Muscle layer of duodenum (tissue), 2 donors: ENCODE data around the gene CDH13.

Experiments used
- H3K27ac ChIP-seq: one replicate; pipeline ENCODE4 v1.7.0; 2013; ENCODE audit warnings: mild to moderate bottlenecking, low read length
- H3K27me3 ChIP-seq: one replicate; pipeline ENCODE4 v1.7.0; 2013; ENCODE audit warnings: low read depth, mild to moderate bottlenecking, control low read depth, low read length
- H3K36me3 ChIP-seq, 2 donors: one replicate each; pipeline ENCODE4 v1.7.0; 2013; ENCODE audit warnings: low read length in 2 of 2, control low read depth in 1 of 2, mild to moderate bottlenecking in 1 of 2; ENCODE audit not compliant: insufficient read depth in 2 of 2, control insufficient read depth in 1 of 2
- H3K4me1 ChIP-seq, 2 donors: one replicate each; pipeline ENCODE4 v1.7.0; 2013; ENCODE audit warnings: low read length in 2 of 2, mild to moderate bottlenecking in 2 of 2, control low read depth in 1 of 2, moderate library complexity in 1 of 2; ENCODE audit not compliant: insufficient read depth in 2 of 2, control insufficient read depth in 1 of 2
- H3K4me3 ChIP-seq, 2 donors: one replicate each; pipeline ENCODE4 v1.7.0; 2013; ENCODE audit warnings: low read length in 2 of 2, low read depth in 1 of 2, mild to moderate bottlenecking in 1 of 2
- H3K9me3 ChIP-seq, 2 donors: one replicate each; pipeline ENCODE4 v1.7.0; 2013; ENCODE audit warnings: low read length in 2 of 2, control low read depth in 1 of 2, mild to moderate bottlenecking in 1 of 2; ENCODE audit not compliant: control insufficient read depth in 1 of 2
- donor health status: healthy.

CDH13 gene

GRCh38 chr16:83010776-83011720 is 384.3 kb downstream of the CDH13 start:
- Histone ChIP-seq H3K36me3 (no peaks in the 10 kb centered on the region), H3K4me3 (no peak overlapping the region), H3K4me1 (no peaks in the 10 kb centered on the region), H3K27me3 (no peaks in the 10 kb centered on the region), H3K27ac (no peak overlapping the region), H3K9me3 (no peaks in the 10 kb centered on the region)

DNA sequence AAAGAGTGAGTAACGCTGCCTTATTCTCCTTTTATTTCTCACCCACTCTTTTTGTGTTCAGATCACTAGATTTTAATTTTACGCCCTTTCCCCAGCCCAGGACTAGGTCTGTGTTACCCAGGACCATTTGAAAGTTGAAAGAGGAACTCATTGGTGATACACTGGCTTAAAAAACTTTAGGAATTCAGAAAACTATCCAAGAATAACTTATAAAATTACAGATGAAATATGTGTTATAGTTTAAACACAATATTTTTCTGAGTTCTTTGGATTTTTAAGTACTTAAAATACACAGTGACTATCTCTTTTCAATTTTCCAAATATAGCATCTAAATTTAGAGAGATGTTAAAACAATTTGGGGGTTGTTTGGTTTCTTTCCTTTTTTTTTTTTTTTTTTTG is 385.2 kb downstream of the CDH13 start:
- Histone ChIP-seq H3K27ac (no peak overlapping the region), H3K4me1 (no peaks in the 10 kb centered on the region), H3K36me3 (no peaks in the 10 kb centered on the region), H3K27me3 (no peaks in the 10 kb centered on the region), H3K4me3 (no peak overlapping the region), H3K9me3 (no peaks in the 10 kb centered on the region)

- Histone ChIP-seq H3K9me3 (no peaks in the 10 kb centered on the region), H3K4me1 (no peaks in the 10 kb centered on the region), H3K4me3 (no peak overlapping the region), H3K27ac (no peak overlapping the region), H3K27me3 (no peaks in the 10 kb centered on the region), H3K36me3 (no peaks in the 10 kb centered on the region)
These were observed 386.3 kb downstream of the CDH13 start for GRCh38 chr16:83013071-83013470.

GRCh38 chr16:83019963-83020362 is 393.2 kb downstream of the CDH13 start:
- Histone ChIP-seq H3K9me3 (no peaks in the 10 kb centered on the region), H3K4me1 (no peaks in the 10 kb centered on the region), H3K27me3 (no peaks in the 10 kb centered on the region), H3K36me3 (no peaks in the 10 kb centered on the region), H3K4me3 (no peak overlapping the region), H3K27ac (no peak overlapping the region)

DNA sequence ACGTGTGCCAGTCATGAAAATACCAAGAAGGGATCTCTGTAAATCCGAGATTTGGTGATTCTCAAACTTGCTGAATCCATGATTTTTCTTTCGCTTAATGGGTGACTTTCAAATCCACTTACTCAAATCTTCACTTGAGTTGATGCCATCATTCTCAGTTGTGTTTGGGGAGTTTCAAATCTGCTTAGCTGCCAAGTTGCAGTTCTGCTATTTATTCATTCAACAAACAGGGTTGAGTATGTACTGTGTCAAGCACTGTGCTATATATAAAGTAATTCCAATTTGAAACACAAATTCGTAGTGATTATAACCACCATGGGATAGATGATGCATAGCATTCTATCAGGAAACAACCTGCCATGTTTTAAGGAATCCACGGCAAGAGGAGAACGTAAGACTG is 394.3 kb downstream of the CDH13 start:
- Histone ChIP-seq H3K9me3 (no peaks in the 10 kb centered on the region), H3K27ac (no peak overlapping the region), H3K4me3 (no peak overlapping the region), H3K36me3 (no peaks in the 10 kb centered on the region), H3K27me3 (no peaks in the 10 kb centered on the region), H3K4me1 (no peaks in the 10 kb centered on the region)

- Histone ChIP-seq H3K27ac (no peak overlapping the region), H3K9me3 (no peaks in the 10 kb centered on the region), H3K4me3 (no peak overlapping the region), H3K36me3 (no peaks in the 10 kb centered on the region), H3K27me3 (no peaks in the 10 kb centered on the region), H3K4me1 (no peaks in the 10 kb centered on the region)
These were observed 395.0 kb downstream of the CDH13 start for GRCh38 chr16:83021746-83022145.

GRCh38 chr16:83023011-83023410 is 396.2 kb downstream of the CDH13 start:
- H3K27me3 ChIP-seq: no peaks in the 10 kb centered on the region
- H3K4me3 ChIP-seq: no peak overlapping the region
- no peaks in the 10 kb centered on the region for H3K36me3 ChIP-seq
- no peak overlapping the region for H3K27ac ChIP-seq
- no peaks in the 10 kb centered on the region for H3K4me1 ChIP-seq
- H3K9me3 ChIP-seq: no peaks in the 10 kb centered on the region

DNA sequence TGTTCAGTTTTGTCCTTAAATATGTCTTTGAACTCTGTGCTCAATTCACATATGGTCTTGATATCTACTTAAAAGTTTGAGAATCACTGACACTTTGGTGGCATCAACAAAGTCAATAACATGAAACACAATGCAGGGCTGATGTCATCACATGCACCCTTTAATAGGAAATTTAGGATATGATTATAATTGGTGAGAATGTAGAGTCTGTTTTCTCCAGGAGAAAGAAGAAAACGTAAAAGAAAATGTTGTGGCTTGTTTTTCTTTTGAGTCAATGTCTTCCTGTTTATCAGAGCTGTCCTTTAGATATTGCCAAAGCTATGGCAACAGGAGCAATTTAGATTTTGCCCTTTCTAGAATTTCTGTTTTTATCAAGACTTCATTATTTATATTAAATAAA is 396.9 kb downstream of the CDH13 start:
- H3K9me3 ChIP-seq: no peaks in the 10 kb centered on the region
- H3K4me3 ChIP-seq: no peak overlapping the region
- no peaks in the 10 kb centered on the region for H3K36me3 ChIP-seq
- no peaks in the 10 kb centered on the region for H3K27me3 ChIP-seq
- H3K27ac ChIP-seq: no peak overlapping the region
- no peaks in the 10 kb centered on the region for H3K4me1 ChIP-seq

DNA sequence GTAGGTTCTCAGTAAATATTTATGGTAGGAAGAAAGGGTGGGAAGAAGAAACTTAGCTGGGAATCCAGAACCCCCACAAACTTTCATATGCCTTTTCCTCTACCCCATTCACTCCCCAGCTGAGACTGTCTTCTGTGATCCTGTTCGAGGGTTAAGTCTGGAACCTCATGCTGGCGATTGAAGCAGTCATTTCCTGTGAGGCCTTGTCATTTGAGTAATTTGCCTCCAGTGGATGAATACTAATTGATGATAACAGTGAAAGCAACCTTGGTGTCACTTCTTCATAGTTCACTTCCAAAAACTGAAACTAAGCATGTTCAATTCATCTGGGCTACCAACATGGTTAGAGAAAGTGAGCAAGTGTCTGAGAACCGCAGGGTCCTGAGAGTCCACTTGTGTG is 401.2 kb downstream of the CDH13 start:
- Histone ChIP-seq H3K27ac (no peak overlapping the region), H3K9me3 (no peaks in the 10 kb centered on the region), H3K4me1 (no peaks in the 10 kb centered on the region), H3K27me3 (no peaks in the 10 kb centered on the region), H3K4me3 (no peak overlapping the region), H3K36me3 (no peaks in the 10 kb centered on the region)

DNA sequence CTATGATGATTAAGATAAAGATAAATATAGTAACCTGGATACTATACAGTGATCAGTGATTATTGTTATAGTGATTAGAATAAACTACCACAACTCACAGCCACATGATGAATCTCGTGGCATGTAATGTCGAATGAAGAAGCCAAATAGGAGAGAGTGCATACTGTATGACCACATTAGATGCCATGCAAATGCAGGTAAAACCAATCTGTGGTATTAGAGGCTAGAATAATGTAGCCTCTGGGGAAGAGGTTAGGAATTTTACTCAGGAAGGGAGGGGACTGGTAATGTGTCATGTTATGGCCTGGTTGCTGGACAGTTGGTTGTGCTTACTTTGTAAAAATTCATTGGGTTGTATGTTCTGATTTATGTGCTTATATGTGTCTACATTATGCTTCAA is 402.7 kb downstream of the CDH13 start:
- Histone ChIP-seq H3K9me3 (no peaks in the 10 kb centered on the region), H3K27me3 (no peaks in the 10 kb centered on the region), H3K4me3 (no peak overlapping the region), H3K36me3 (no peaks in the 10 kb centered on the region), H3K4me1 (no peaks in the 10 kb centered on the region), H3K27ac (no peak overlapping the region)

DNA sequence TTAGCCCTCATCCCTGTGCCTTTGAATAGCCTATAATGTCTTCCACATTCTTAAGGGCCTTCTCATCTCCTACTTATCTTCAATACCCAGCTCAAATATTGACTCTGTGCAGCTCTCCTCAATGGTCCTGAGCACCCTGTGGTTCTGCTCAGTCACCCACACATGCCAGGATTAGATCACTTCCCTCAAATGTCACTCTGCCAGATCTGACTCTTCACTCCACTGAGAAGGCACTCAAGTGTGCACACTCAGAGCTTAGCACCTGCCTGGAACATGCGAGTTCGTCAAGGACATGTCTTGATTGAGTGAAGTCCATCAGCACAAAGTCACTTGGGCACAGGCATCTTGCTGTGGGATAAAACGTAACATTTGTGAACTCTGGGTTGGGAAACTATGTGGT is 404.8 kb downstream of the CDH13 start:
- H3K36me3 ChIP-seq: no peaks in the 10 kb centered on the region
- no peak overlapping the region for H3K4me3 ChIP-seq
- H3K9me3 ChIP-seq: no peaks in the 10 kb centered on the region
- H3K4me1 ChIP-seq: no peaks in the 10 kb centered on the region
- no peak overlapping the region for H3K27ac ChIP-seq
- H3K27me3 ChIP-seq: no peaks in the 10 kb centered on the region

GRCh38 chr16:83037102-83037501 is 410.3 kb downstream of the CDH13 start:
- Histone ChIP-seq H3K27ac (no peak overlapping the region), H3K4me1 (no peaks in the 10 kb centered on the region), H3K4me3 (no peak overlapping the region), H3K9me3 (no peaks in the 10 kb centered on the region), H3K36me3 (no peaks in the 10 kb centered on the region), H3K27me3 (no peaks in the 10 kb centered on the region)
